Nucleus accumbens (tissue), 56 donors: ENCODE results near the gene CDKN2A.

Experiments
- DNase-seq, 56 donors: peaks; one replicate each; lab custom pipeline; 2025; lab: John Stamatoyannopoulos, UW

CDKN2A gene

GRCh38 chr9:21993893-21994555 is at the start of gene CDKN2A:
Gene CDKN2A (minus strand): TSS chr9:21994392.
- DNase-seq: peak in 3 of 56 donors; percentile 39 to 65 (median 47)

GRCh38 chr9:22043928-22044327 is 49.7 kb upstream of the CDKN2A start:
- no peak for DNase-seq

- no peak for DNase-seq
Measured at GRCh38 chr9:22041775-22042174, 47.6 kb upstream of the CDKN2A start.

DNA sequence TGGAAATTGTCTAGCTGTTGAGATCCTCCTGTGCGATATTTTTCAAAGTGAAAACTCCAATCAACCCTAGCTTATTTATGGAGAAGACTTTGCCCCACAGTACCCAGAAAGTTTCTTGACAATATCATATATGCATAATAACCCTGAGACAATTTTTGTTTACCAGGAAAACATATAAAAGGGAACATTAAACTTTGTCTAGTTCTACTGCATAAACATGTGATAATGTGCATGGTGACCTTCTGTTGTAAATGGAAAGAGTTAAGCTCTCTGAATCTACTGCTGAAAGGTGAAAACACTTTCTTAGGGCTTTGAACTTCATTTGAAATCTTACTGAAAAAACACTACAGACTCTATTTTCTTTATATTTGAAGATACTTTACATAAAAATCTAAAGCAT is 47.2 kb upstream of the CDKN2A start:
- DNase-seq: no peak

DNA sequence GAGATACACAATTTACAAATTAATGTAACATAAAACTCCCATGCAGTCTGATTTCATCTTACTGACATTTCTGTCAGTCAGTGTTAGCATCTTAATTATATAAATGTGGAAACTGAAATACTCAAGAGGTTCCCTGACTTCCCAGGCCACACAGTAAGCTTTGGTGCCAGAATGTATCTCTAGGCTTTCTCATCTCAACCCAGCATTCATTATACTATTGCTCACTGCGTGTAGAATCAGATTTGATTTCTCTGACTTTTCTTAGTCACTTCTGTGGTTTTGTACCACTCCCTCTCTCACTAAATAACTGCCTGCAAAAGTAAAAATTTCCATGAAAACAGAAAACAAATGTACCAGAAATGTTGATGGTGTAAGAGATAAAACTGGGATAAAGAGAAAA is 46.6 kb upstream of the CDKN2A start:
- DNase-seq: no peak

DNA sequence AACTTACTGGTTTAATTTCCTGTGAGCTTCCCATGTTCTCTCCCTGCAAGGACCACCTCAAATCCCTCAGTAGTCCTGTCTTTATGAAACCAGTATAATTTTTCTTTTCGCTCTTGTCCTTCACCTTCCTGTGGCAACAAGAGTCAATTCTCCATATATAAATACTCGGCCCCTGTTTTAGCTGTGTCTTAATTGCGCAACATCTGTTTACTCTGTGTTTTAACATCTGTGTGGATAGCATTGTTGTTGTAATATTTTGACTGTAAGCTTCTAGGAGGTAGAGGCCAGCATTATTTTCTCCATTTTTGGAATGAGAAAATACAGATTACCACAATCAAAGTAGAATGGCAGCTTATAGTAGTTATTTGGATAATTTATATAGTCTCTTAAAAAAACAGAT is 45.1 kb upstream of the CDKN2A start:
- DNase-seq: no peak

GRCh38 chr9:22037954-22038690 is 43.9 kb upstream of the CDKN2A start:
- DNase-seq: no peak

GRCh38 chr9:22036866-22037626 is 42.9 kb upstream of the CDKN2A start:
- DNase-seq: no peak

DNA sequence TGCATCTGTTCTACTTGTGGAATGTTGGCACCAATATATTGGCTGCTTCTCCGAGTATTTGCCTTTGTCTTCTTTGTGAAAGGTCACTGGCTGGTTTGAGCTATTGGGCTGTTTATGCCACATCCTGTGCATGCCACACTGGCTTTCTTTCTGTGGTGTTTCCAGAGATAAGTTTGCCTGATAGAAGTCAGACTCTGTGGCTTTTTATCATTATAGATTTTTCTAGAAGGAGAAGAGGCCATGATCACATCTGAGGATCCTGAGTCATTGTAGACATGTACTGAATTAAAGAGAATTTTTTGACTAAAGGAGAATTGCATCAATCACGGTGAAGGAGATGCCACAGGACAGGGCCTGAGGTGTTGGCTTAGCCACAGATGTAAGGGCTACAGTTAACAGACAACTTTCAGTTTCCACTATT is 41.4 kb upstream of the CDKN2A start:
- no peak for DNase-seq

GRCh38 chr9:22033012-22033630 is 38.9 kb upstream of the CDKN2A start:
- no peak for DNase-seq

- DNase-seq: no peak
Measured at GRCh38 chr9:22031655-22032411, 37.6 kb upstream of the CDKN2A start.

DNA sequence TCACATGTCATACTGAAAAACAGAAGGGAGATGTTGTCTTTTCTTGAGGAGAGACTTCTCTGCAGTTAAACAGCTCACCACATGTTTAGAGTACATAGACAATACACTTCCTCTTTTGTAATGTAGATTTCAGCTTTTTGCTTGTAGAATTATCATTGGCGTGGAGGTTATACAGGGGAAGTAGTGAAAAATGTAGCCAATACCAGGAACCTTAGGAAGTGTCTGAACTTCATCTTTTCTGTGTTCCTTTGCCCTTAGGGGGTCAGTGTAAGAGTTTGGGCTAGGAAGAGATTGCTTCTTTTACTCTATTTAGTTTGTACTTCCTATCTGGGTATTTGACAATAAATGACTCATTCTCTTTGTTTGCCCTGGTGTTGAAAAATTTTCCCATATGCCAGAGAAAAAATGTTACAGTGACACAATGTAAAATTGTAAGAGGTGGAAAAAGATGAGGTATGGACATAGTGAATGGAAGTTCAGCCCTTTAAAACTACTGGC is 36.0 kb upstream of the CDKN2A start:
- no peak for DNase-seq

GRCh38 chr9:22029231-22029630 is 35.0 kb upstream of the CDKN2A start:
- DNase-seq: no peak

DNA sequence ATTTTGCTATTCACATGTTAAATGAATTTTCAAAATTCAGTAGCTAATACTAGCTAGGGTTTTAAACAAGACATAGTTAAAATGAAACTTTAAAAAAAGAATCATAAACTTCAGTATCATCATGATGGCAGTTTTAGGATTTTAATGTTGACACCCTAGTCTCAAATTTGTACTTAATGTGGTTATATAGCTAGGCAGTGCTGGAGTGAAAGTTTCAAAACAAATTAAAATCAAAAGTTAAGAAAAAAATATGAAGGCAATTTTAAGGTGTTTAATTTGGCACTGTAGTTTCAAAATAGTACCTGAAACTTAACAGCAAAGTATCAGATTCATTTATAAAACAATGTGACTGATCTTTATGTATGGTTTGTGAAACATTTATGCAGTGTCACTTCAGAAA is 34.2 kb upstream of the CDKN2A start:
- DNase-seq: no peak

DNA sequence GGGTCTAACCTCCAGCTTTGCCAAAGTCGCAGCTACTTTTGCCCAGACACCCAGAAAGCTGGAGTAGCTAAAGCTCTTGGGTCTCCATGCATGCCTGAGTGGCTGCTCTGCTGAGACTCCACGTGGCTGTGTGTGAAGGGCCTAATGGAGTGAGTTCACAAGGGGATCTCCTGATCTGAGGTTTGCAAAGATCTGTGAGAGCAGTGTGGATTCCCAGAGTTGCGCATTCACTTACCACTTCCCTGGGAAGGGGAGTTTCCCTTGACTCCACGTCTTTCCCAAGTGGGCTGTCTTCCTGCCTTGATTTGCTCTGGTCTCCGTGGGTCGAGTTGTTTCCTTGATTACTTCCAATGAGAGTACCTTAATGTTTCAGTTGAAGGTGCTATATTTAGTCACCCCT is 32.5 kb upstream of the CDKN2A start:
- DNase-seq: no peak

DNA sequence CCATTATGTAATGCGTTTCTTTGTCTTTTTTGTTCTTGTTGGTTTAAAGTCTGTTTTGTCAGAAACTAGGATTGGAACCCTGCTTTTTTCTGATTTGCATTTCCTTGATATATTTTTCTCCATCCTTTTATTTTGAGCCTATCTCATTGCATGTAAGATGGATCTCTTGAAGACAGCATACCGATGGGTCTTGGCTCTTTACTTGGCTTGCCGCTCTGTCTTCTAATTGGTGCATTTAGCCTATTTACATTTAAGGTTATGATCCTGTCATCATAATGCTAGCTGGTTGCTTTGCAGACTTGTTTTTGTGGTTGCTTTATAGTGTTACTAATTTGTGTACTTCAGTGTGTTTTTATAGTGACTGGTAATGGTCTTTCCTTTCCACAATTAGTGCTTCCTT is 28.2 kb upstream of the CDKN2A start:
- no peak for DNase-seq

DNA sequence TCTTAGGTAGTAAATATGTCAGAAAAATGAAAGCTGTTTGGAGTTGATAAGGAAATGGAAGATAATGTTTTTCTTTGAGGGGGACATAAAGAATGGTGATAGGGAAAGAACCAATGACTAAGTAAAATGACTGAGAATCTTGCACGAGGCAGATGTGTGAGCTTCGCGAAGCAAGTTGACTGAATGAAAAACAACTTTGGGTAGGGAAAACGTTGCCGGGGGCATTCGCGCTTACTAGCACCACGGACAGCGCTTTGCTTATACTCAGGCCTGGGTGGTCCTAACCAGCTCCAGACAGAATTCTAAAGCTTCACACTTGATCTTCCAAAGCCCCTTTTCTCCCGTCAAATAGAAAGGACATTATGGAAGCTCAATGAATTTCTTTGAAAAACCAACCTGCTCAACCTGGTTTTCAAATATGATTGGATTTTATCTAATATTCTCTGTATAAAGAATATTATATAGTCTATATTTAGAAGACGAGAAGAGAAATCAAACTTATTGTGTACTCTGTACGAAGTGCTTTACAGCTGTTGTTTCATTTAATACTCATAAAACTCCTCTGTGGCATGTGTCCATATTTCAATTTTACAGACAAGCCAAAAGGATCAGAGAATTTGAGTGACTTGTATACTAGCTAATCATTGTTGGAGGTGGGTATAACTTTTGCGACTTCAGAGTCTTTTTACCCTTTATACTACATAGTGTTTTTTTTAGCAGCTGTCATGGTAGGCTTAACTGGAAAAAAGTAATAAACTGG is 16.9 kb upstream of the CDKN2A start:
- peak in 1 of 56 donors; percentile 2 for DNase-seq

- DNase-seq: no peak
Measured at GRCh38 chr9:22009506-22009867, 15.3 kb upstream of the CDKN2A start.

DNA sequence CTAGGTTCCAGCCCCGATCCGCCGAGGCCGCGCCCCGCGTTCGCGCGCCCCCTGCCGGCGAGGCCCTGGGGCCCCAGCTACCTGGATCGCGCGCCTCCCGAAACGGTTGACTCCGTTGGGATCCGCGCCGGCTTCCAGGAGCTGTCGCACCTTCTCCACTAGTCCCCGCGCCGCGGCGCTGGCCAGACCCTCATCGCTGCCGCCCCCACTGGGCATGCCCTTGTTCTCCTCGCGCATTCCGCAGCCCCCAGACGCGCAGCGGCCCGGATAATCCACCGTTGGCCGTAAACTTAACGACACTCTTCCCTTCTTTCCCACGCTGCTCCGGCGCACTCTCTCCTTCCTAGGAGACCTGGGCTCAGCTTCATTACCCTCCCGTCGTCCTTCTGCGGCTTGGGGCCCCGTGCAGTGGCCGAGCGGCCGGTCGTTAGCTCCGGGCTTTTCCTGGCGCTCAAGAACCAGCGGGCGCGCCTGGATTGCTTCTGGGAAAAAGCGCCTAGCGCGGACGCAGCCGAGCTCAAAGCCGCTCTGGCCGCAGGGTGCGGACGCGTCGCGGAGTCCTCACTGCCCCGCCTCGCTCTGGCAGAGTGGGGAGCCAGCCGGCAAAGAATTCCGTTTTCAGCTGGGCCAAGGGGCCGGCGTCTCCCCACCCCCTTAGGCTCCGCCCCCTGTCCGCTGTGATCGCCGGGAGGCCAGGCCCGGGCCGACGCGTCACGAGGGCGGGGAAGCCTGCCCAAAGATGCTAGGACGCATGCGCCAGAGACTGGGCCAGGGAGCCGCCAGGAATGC is 14.7 kb upstream of the CDKN2A start, which contains the start of gene CDKN2B:
TSS of gene CDKN2B (minus strand) at position 589 of the 789 bp plus-strand sequence. CDS start at position 237, 352 bp downstream.
- peak in 55 of 56 donors; percentile 24 to 95 (median 83) for DNase-seq
